Measurements from ENCODE around the gene AMFR.

DNA sequence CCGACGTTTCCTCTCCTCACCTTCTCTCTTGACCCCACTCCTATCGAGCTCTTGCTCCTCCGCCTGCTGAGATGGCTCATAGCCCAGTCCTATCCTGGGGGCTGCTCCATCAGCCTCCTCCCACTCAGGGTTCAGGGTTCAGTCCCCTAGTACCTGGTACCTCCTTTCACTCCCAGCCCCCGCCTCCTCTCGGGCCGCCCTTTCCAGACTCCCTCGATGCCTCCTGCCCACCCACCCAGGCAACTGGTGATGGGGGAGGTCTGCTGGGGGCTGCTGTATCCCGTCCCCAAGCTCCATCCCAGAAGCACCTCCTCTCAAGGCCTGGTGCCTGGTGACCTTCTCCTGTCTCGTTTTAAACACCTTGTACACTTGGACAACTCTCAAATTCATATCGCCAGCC lies 93.9 kb downstream of the AMFR start:
- no peak for TF ChIP-seq POLR2A (IDR thresholded peaks at IDR 0.05)
- TF ChIP-seq, protein P1, sequence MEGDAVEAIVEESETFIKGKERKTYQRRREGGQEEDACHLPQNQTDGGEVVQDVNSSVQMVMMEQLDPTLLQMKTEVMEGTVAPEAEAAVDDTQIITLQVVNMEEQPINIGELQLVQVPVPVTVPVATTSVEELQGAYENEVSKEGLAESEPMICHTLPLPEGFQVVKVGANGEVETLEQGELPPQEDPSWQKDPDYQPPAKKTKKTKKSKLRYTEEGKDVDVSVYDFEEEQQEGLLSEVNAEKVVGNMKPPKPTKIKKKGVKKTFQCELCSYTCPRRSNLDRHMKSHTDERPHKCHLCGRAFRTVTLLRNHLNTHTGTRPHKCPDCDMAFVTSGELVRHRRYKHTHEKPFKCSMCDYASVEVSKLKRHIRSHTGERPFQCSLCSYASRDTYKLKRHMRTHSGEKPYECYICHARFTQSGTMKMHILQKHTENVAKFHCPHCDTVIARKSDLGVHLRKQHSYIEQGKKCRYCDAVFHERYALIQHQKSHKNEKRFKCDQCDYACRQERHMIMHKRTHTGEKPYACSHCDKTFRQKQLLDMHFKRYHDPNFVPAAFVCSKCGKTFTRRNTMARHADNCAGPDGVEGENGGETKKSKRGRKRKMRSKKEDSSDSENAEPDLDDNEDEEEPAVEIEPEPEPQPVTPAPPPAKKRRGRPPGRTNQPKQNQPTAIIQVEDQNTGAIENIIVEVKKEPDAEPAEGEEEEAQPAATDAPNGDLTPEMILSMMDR (IDR thresholded peaks at IDR 0.05): no peak

Data from uterus (tissue), 2 donors.